Endothelial cell (in vitro differentiated cells): ENCODE measurements around the gene PDS5A. TPM values are rescaled to one million over a fixed set of nuclear protein-coding genes. Genes with fewer than 3 reads are reported as not detected.

Source experiments
- DNase-seq: peaks from one replicate; pipeline ENCODE4 v3.0.0; 2021; ENCODE audit warnings: low spot score
- H3K27ac Mint-ChIP-seq: one replicate; pipeline ENCODE4 v1.8.0; 2021; ENCODE audit warnings: mixed read lengths, inconsistent platforms; ENCODE audit not compliant: unreplicated experiment
- H3K27me3 Mint-ChIP-seq: one replicate; pipeline ENCODE4 v1.8.0; 2021; ENCODE audit warnings: mild to moderate bottlenecking, moderate library complexity, mixed read lengths, inconsistent platforms; ENCODE audit not compliant: unreplicated experiment
- H3K36me3 Mint-ChIP-seq: one replicate; pipeline ENCODE4 v1.8.0; 2021; ENCODE audit warnings: mild to moderate bottlenecking, low read depth, mixed read lengths, inconsistent platforms; ENCODE audit not compliant: unreplicated experiment
- H3K4me1 Mint-ChIP-seq: one replicate; pipeline ENCODE4 v1.8.0; 2021; ENCODE audit warnings: mild to moderate bottlenecking, mixed read lengths, inconsistent platforms; ENCODE audit not compliant: unreplicated experiment
- H3K4me3 Mint-ChIP-seq: one replicate; pipeline ENCODE4 v1.8.0; 2021; ENCODE audit warnings: mild to moderate bottlenecking, mixed read lengths, inconsistent platforms; ENCODE audit not compliant: unreplicated experiment
- H3K9me3 Mint-ChIP-seq: one replicate; pipeline ENCODE4 v1.8.0; 2021; ENCODE audit warnings: mixed read lengths, inconsistent platforms; ENCODE audit not compliant: unreplicated experiment
- total RNA-seq: library from RNA; stranded (reverse); fragmentation: NEBNext Ultra II Directional; extraction: Animal tissue kit (Norgen Biotek cat#: 25700); gene quantifications from one replicate; pipeline ENCODE4 v1.2.1, GENCODE V29; 2021; ENCODE audit not compliant: unreplicated experiment
- TF ChIP-seq, protein P1 (sequence below): fragments of 200-600 bp; sonication (generic); IDR thresholded peaks from one replicate; pipeline ENCODE4 v1.5.0; 2021; ENCODE audit warnings: antibody characterized with exemption; ENCODE audit not compliant: unreplicated experiment

The PDS5A gene
- total RNA-seq, 1 donor from 2014 or later = 57.1 TPM

DNA sequence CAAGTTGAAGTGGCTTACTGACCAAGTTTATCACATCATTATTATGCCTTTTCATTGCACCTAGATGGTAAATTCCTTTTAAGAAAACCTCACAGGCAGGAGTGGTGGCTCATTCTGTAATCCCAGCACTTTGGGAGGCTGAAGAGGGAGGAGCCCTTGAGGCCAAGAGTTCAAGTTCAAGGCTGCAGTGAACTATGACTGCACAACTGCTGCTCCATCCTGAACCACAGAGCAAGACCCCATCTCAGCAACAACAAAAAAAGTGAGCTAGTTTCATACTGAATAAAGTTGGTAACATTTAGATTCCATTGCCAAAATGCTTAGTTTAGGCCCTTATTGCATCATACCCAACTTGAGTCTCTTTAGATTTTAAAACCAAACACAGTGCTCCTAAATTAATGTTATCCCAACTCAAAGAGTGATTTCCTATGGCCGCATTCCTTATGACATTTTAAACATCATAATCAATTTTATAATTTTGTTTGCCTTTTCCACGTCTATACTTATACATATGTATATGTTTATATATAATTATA is 36.0 kb downstream of the PDS5A start:
- Mint-ChIP-seq H3K27ac (no peak overlapping the region), H3K27me3 (no peaks in the 10 kb centered on the region), H3K9me3 (no peaks in the 10 kb centered on the region), H3K4me1 (no peaks in the 10 kb centered on the region), H3K4me3 (no peak overlapping the region), H3K36me3 (no peaks in the 10 kb centered on the region)
- TF ChIP-seq, protein P1, sequence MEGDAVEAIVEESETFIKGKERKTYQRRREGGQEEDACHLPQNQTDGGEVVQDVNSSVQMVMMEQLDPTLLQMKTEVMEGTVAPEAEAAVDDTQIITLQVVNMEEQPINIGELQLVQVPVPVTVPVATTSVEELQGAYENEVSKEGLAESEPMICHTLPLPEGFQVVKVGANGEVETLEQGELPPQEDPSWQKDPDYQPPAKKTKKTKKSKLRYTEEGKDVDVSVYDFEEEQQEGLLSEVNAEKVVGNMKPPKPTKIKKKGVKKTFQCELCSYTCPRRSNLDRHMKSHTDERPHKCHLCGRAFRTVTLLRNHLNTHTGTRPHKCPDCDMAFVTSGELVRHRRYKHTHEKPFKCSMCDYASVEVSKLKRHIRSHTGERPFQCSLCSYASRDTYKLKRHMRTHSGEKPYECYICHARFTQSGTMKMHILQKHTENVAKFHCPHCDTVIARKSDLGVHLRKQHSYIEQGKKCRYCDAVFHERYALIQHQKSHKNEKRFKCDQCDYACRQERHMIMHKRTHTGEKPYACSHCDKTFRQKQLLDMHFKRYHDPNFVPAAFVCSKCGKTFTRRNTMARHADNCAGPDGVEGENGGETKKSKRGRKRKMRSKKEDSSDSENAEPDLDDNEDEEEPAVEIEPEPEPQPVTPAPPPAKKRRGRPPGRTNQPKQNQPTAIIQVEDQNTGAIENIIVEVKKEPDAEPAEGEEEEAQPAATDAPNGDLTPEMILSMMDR = no peak
- DNase-seq = no peak

DNA sequence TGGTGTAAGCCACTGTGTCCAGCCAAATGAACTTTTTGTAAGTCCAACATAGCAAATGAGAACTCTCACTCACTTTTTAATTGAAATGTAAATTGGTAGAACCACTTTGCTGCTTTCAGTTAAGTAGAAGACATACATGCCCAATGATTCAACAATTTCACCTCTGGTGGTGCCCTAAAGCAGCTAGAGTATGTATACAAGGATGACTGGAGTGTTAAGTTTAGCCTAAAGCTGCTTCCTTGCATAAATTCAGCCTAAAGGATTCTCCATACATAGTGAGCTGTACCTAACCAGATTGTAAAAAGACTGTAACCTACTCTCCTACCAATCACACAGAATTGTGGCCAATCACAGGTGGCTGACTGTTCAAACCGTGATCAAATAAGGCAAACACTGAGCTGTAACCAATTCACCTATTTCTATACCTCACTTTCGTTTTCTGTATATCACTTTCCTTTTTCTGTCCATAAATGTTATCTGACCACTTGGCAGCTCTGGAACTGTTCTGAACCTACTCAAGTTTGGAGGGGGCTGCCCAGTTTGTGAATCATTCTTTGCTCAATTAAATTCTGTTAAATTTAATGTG is 39.9 kb downstream of the PDS5A start:
- Mint-ChIP-seq H3K27ac (no peak overlapping the region), H3K27me3 (peaks cover 3% of the 10 kb centered on the region), H3K9me3 (no peaks in the 10 kb centered on the region), H3K36me3 (no peaks in the 10 kb centered on the region), H3K4me3 (no peak overlapping the region), H3K4me1 (no peaks in the 10 kb centered on the region)
- no peak for DNase-seq
- TF ChIP-seq, protein P1 = no peak

DNA sequence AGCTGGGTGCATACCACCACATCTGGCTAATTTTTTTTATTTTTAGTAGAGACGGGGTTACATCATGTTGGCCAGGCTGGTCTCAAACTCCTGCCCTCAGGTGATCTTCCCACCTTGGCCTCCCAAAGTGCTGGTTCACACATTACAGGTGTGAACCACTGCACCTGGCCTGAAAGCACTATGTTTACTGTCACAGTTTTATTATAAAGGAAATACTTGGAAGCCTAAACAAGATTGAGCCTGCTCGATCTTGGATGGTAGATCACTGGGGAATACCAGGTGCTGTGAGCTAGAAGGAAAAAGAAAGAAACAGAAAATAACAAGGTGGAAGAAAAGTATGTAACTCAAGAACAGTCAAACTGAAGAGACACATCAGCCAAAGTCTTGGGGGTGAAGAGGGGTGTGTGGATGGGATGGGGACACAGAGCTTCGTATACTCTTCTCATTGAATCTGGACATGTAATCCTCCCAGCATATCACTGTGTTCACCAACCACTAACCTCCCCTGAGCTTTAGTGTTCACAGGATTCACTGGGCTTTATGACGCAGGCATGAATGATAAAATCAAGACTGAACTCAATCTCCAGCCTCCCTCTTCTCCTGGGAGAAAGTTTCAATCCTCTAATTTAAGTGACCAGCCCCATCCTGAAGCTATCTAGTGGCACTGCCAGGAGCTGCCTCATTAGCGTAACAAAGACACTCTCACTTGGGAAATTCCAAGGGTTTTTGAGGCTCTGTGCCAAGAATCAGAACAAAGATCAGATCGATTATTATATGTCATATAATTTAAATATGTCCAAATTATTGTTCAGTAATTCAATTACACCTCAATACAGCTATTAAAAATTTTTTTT is 40.9 kb downstream of the PDS5A start:
- TF ChIP-seq, protein P1 = no peak
- no peak overlapping the region for H3K27ac Mint-ChIP-seq

DNA sequence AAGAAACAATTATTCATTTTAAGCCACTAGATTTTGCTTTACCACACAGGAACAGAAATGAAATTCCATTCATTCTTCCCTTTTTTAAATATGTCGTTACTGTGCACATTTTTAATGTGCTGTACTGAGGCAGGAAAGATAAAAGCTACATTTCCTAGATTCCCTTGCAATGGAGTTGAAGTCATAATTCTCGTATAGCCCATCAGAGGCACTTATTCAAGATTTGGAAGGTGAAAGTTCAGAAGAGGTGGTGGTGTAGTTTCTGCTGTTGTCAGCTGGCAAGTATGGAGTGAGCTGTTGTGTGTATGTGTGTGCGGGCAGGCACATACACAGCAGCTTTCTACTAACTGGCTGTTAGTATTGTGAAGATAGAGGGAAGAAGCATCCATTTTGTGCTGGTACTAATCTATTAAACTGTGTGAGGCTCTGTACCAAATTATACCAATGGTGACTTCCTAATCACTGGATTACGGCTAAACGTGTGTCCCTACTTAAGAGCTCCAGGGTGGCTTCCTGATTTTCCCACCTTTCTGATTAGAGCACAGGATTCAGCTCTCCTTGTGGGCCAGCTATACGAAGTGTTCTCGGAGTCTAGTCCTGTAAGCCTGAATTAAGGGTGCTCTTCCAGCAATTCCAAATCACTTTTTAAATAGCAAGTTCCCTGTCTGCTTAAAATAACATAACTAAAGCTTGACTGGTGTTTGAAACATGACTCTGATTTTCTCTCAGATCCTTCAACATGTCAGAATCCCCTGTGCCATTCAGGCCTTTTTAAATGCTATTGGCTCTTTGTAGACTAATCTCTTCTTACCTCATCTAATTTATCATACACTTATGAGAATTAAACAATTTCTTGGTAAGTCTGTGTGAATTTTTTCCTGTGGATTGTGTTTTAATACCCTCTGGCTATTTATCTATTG is 43.8 kb downstream of the PDS5A start:
- Mint-ChIP-seq H3K27ac (no peak overlapping the region), H3K36me3 (peaks cover 2% of the 10 kb centered on the region), H3K4me1 (no peaks in the 10 kb centered on the region), H3K4me3 (no peak overlapping the region), H3K9me3 (no peaks in the 10 kb centered on the region), H3K27me3 (peaks cover 3% of the 10 kb centered on the region)
- TF ChIP-seq, protein P1 = no peak
- no peak for DNase-seq

More for the DNA sequence above, 40.9 kb downstream of the PDS5A start:
- H3K4me3 Mint-ChIP-seq = no peak overlapping the region
- DNase-seq = no peak
- H3K4me1 Mint-ChIP-seq = no peaks in the 10 kb centered on the region
- H3K36me3 Mint-ChIP-seq = no peaks in the 10 kb centered on the region
- no peaks in the 10 kb centered on the region for H3K9me3 Mint-ChIP-seq
- peaks cover 3% of the 10 kb centered on the region for H3K27me3 Mint-ChIP-seq
